Esophagus squamous epithelium (tissue), 4 donors: ENCODE data around the gene PLCB1.

ENCODE experiments used
- CTCF ChIP-seq, 6 experiments: fragments of 450-650 bp in 4 of 6; fragments of 200-600 bp in 2 of 6; sonication (generic) in 2 of 6; IDR thresholded peaks; one replicate each; pipeline ENCODE4 v1.5.1; 2016 to 2019; ENCODE audit warnings: antibody characterized with exemption in 6 of 6, mild to moderate bottlenecking in 4 of 6, moderate library complexity in 4 of 6
- POLR2A ChIP-seq, 4 donors: fragments of 450-650 bp; IDR thresholded peaks; one replicate each; pipeline ENCODE4 v1.6.1; 2017; ENCODE audit warnings: antibody characterized with exemption in 4 of 4, mild to moderate bottlenecking in 4 of 4, moderate library complexity in 3 of 4

- TF ChIP-seq CTCF (IDR thresholded peaks at IDR 0.05): no peak
- no peak for TF ChIP-seq POLR2A (IDR thresholded peaks at IDR 0.05)
These were observed 712.1 kb downstream of the PLCB1 start for GRCh38 chr20:8844179-8844578.
